Measurements from ENCODE around the gene VIL1. TPM values are rescaled to one million over a fixed set of nuclear protein-coding genes. Genes with fewer than 3 reads are reported as not detected.

The VIL1 gene
- total RNA-seq, 4 donors from 2014 or later, result 177 to 541 (median 285) TPM

- H3K4me3 ChIP-seq, result no peak overlapping the region
- H3K27me3 ChIP-seq, result no peaks in the 10 kb centered on the region
- H3K27ac ChIP-seq, result no peak overlapping the region
- H3K36me3 ChIP-seq, result peaks cover 0 to 4% (median 0%) of the 10 kb centered on the region in 4 donors
- 70 to 92% methylated on average over 2 to 9 of the region's 9 CpGs for WGBS, 2 donors (ENCODE audit: low coverage in 1 of 2)
- in situ Hi-C loops (cut with MboI; ENCODE audit: low pct_ligation_motif_present in 1 of 4, low pct_unique_long_range_greater_than_20kb in 1 of 4, low sequenced_read_pairs in 3 of 4) (no loop called here), intact Hi-C loops (cut with DNase I; ENCODE audit: low total_unique reads) (loop anchor here (5.0 kb wide), 1 partner anchor 912 kb away; no protein-coding TSS in a partner anchor)
- TF ChIP-seq CTCF (IDR thresholded peaks at IDR 0.05) (no peak), POLR2A (IDR thresholded peaks at IDR 0.05) (no peak), POLR2AphosphoS5 (IDR thresholded peaks at IDR 0.05) (no peak), EP300 (IDR thresholded peaks at IDR 0.05; ENCODE audit: low read depth) (no peak)
- no peak for DNase-seq
- no peaks in the 10 kb centered on the region for H3K4me1 ChIP-seq
- no peaks in the 10 kb centered on the region for H3K9me3 ChIP-seq
These were observed 11.2 kb downstream of the VIL1 start for GRCh38 chr2:218429911-218430692.

- no peak for TF ChIP-seq CTCF (IDR thresholded peaks at IDR 0.05)
- H3K27ac ChIP-seq, result no peak overlapping the region
- no peaks in the 10 kb centered on the region for H3K27me3 ChIP-seq
- no peaks in the 10 kb centered on the region for H3K9me3 ChIP-seq
- intact Hi-C loops (cut with DNase I; ENCODE audit: low total_unique reads), result loop anchor here (5.0 kb wide), 1 partner anchor 912 kb away; no protein-coding TSS in a partner anchor
- no peak for DNase-seq
- 68 to 90% methylated on average over 4 to 11 of the region's 11 CpGs for WGBS, 2 donors (ENCODE audit: low coverage in 1 of 2)
- H3K4me1 ChIP-seq, result no peaks in the 10 kb centered on the region
- in situ Hi-C loops (cut with MboI; ENCODE audit: low pct_ligation_motif_present in 1 of 4, low pct_unique_long_range_greater_than_20kb in 1 of 4, low sequenced_read_pairs in 3 of 4), result no loop called here
- peaks cover 0 to 4% (median 0%) of the 10 kb centered on the region in 4 donors for H3K36me3 ChIP-seq
- H3K4me3 ChIP-seq, result no peak overlapping the region
These were observed 11.8 kb downstream of the VIL1 start for GRCh38 chr2:218430721-218431120.

- H3K36me3 ChIP-seq, result peaks cover 0 to 9% (median 0%) of the 10 kb centered on the region in 4 donors
- DNase-seq, result no peak
- in situ Hi-C loops (cut with MboI; ENCODE audit: low pct_ligation_motif_present in 1 of 4, low pct_unique_long_range_greater_than_20kb in 1 of 4, low sequenced_read_pairs in 3 of 4) (no loop called here), intact Hi-C loops (cut with DNase I; ENCODE audit: low total_unique reads) (loop anchor here (5.0 kb wide), 1 partner anchor 910 kb away; no protein-coding TSS in a partner anchor)
- WGBS, 2 donors (ENCODE audit: low coverage in 1 of 2), result 89% methylated on average over 10 of the region's 10 CpGs; no CpG with 5 or more reads in 1 of the 2 donors
- H3K27me3 ChIP-seq, result no peaks in the 10 kb centered on the region
- no peak for TF ChIP-seq EP300 (IDR thresholded peaks at IDR 0.05; ENCODE audit: low read depth)
- TF ChIP-seq POLR2AphosphoS5 (IDR thresholded peaks at IDR 0.05), result no peak
- no peak for TF ChIP-seq POLR2A (IDR thresholded peaks at IDR 0.05)
- no peak overlapping the region for H3K4me3 ChIP-seq
- H3K9me3 ChIP-seq, result no peaks in the 10 kb centered on the region
- H3K4me1 ChIP-seq, result no peaks in the 10 kb centered on the region
- H3K27ac ChIP-seq, result no peak overlapping the region
These were observed 13.0 kb downstream of the VIL1 start for GRCh38 chr2:218431878-218432277.

GRCh38 chr2:218432676-218433365 lies 13.9 kb downstream of the VIL1 start:
- Histone ChIP-seq H3K4me1 (no peaks in the 10 kb centered on the region), H3K27ac (no peak overlapping the region), H3K27me3 (no peaks in the 10 kb centered on the region), H3K4me3 (no peak overlapping the region), H3K9me3 (no peaks in the 10 kb centered on the region), H3K36me3 (peaks cover 0 to 7% (median 0%) of the 10 kb centered on the region in 4 donors)
- peak; percentile 1 for DNase-seq
- 93 to 94% methylated on average over 3 to 8 of the region's 8 CpGs for WGBS, 2 donors (ENCODE audit: low coverage in 1 of 2)
- in situ Hi-C loops (cut with MboI; ENCODE audit: low pct_ligation_motif_present in 1 of 4, low pct_unique_long_range_greater_than_20kb in 1 of 4, low sequenced_read_pairs in 3 of 4), result no loop called here
- TF ChIP-seq POLR2A (IDR thresholded peaks at IDR 0.05), result no peak
- no peak for TF ChIP-seq CTCF (IDR thresholded peaks at IDR 0.05)
- TF ChIP-seq POLR2AphosphoS5 (IDR thresholded peaks at IDR 0.05), result no peak
- no peak for TF ChIP-seq EP300 (IDR thresholded peaks at IDR 0.05; ENCODE audit: low read depth)
- intact Hi-C loops (cut with DNase I; ENCODE audit: low total_unique reads), result loop anchor here (5.0 kb wide), 1 partner anchor 909 kb away; no protein-coding TSS in a partner anchor
